ENCODE results near the gene C1QTNF7. TPM values are rescaled to one million over a fixed set of nuclear protein-coding genes. Genes with fewer than 3 reads are reported as not detected.

The C1QTNF7 gene
- total RNA-seq, 1 experiment from 2014 or later: not detected

DNA sequence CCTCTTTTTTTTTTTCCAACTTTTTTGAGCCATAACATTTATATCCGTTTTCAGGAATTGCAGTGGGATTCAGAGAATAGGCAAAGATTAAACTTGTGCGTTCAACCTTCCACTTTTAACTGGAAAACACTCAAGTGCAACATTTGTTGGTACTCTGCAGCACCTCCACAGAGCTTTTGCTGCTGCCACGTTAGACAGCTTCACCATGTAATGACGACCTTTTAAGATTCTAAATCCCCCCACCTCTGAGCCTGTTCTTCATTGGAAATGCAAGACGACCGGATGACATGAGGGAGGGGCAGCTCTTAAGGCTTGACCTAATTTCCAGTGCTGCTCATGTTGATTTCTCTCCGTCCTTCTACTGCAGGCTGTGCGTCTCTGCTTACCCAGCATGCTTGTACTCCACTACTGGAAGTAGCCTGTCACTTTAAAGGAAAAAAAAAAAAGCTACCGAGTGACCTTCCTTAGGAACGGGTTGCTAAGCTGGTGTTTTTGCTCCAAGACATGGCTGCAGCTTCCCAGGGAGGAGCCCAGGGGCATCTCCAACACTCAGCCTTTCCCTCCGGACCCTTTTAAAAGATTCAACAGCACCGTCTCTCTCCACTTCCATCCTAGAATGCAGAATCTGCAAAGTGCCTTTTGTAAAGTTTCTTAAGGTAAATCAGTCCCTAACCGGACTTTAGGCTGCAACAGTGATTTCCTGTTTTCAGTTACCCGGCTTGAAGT is 41.7 kb downstream of the C1QTNF7 start, which contains the start of gene CC2D2A:
CC2D2A (plus strand) TSS at position 481 of the 726 bp plus-strand sequence. CDS start 6,051 bp downstream, outside the sequence.
- Histone ChIP-seq H3K4me3 (ENCODE audit: low read depth in 2 of 2, low read length in 2 of 2) (peak within 1 kb of the TSS; percentile 25 to 29; a peak in 2 of 4 replicates), H3K27me3 (ENCODE audit: control insufficient read depth, insufficient read depth, low read length) (no peaks in the 10 kb centered on the region), H3K9me3 (ENCODE audit: control insufficient read depth, insufficient read depth, low read depth, low read length) (no peaks in the 10 kb centered on the region), H3K27ac (ENCODE audit: low read length) (no peak within 1 kb of the TSS), H3K36me3 (ENCODE audit: control insufficient read depth, insufficient read depth, low read length) (no peaks in the 10 kb centered on the region), H3K4me1 (ENCODE audit: control insufficient read depth, insufficient read depth, low read length) (no peaks in the 10 kb centered on the region)
- DNase-seq (ENCODE audit: low read depth, low spot score): no peak
- no peak for ATAC-seq
- ChIA-PET POLR2A (no interaction called here), CTCF (no interaction called here)
- no TSS peak for BruUV-seq (replicated peaks)
- intact Hi-C loops (cut with micrococcal nuclease; ENCODE audit: unreplicated experiment) (no loop called here), in situ Hi-C loops (cut with HindIII; ENCODE audit: low pct_unique_long_range_greater_than_20kb, low sequenced_read_pairs) (no loop called here)
- TF ChIP-seq SIN3A (IDR thresholded peaks at IDR 0.05; ENCODE audit: borderline replicate concordance, insufficient read depth, low read depth, low read length) (no peak), REST (IDR thresholded peaks at IDR 0.05; ENCODE audit: insufficient read depth in 1 of 2, low read depth in 2 of 2, low read length in 1 of 2) (no peak), TCF7L2 (IDR thresholded peaks at IDR 0.05; ENCODE audit: low read depth, low read length) (no peak), POLR2AphosphoS5 (IDR thresholded peaks at IDR 0.05; ENCODE audit: low read depth, low read length) (no peak), CTCF (IDR thresholded peaks at IDR 0.05) (no peak)

GRCh38 chr4:15470128-15470475 is 42.3 kb downstream of the C1QTNF7 start:
- ChIA-PET POLR2A (no interaction called here), CTCF (no interaction called here)
- H3K36me3 ChIP-seq (ENCODE audit: control insufficient read depth, insufficient read depth, low read length): no peaks in the 10 kb centered on the region
- H3K9me3 ChIP-seq (ENCODE audit: control insufficient read depth, insufficient read depth, low read depth, low read length): no peaks in the 10 kb centered on the region
- no peak for ATAC-seq
- H3K4me1 ChIP-seq (ENCODE audit: control insufficient read depth, insufficient read depth, low read length): no peaks in the 10 kb centered on the region
- in situ Hi-C loops (cut with HindIII; ENCODE audit: low pct_unique_long_range_greater_than_20kb, low sequenced_read_pairs) (no loop called here), intact Hi-C loops (cut with micrococcal nuclease; ENCODE audit: unreplicated experiment) (no loop called here)
- no TSS peak for BruUV-seq (replicated peaks)
- no peak overlapping the region for H3K27ac ChIP-seq (ENCODE audit: low read length)
- H3K4me3 ChIP-seq (ENCODE audit: low read depth in 2 of 2, low read length in 2 of 2): peak overlapping the region; percentile 25 to 29; a peak in 2 of 4 replicates
- no peak for TF ChIP-seq TCF7L2 (IDR thresholded peaks at IDR 0.05; ENCODE audit: low read depth, low read length)
- TF ChIP-seq SIN3A (IDR thresholded peaks at IDR 0.05; ENCODE audit: borderline replicate concordance, insufficient read depth, low read depth, low read length): no peak
- TF ChIP-seq CTCF (IDR thresholded peaks at IDR 0.05): no peak
- TF ChIP-seq POLR2AphosphoS5 (IDR thresholded peaks at IDR 0.05; ENCODE audit: low read depth, low read length): no peak
- no peak for TF ChIP-seq REST (IDR thresholded peaks at IDR 0.05; ENCODE audit: insufficient read depth in 1 of 2, low read depth in 2 of 2, low read length in 1 of 2)
- H3K27me3 ChIP-seq (ENCODE audit: control insufficient read depth, insufficient read depth, low read length): no peaks in the 10 kb centered on the region
- no peak for DNase-seq (ENCODE audit: low read depth, low spot score)
